ENCODE data around the gene SLC22A25. TPM values are rescaled to one million over a fixed set of nuclear protein-coding genes. Genes with fewer than 3 reads are reported as not detected.

The SLC22A25 gene
- not detected in 2 replicates for total RNA-seq
- not detected in 2 replicates for polyA plus RNA-seq
- not detected in 2 replicates for polyA plus RNA-seq (2012)
- not detected in 2 replicates for polyA minus RNA-seq (ENCODE audit: low replicate concordance)

GRCh38 chr11:63243533-63243932 lies at the start of gene SLC22A25:
SLC22A25 (minus strand) TSS chr11:63243599; CDS start chr11:63229652, 13,947 bp downstream.
- H3K79me2 ChIP-seq (ENCODE audit: control insufficient read depth, insufficient read depth, low read length) = no peaks in the 10 kb centered on the region
- no peak within 1 kb of the TSS for H3K4me2 ChIP-seq (ENCODE audit: extremely low read depth, insufficient read depth, low read length)
- no peaks in the 10 kb centered on the region for H3K36me3 ChIP-seq (ENCODE audit: control insufficient read depth, insufficient read depth, low read length)
- no peaks in the 10 kb centered on the region for H3K4me1 ChIP-seq (ENCODE audit: control insufficient read depth, extremely low read depth, insufficient read depth, low read length)
- no peaks in the 10 kb centered on the region for H3K9me3 ChIP-seq (ENCODE audit: control insufficient read depth, insufficient read depth, low read depth, low read length)
- no peak within 1 kb of the TSS for H3K9ac ChIP-seq (ENCODE audit: insufficient read depth, low read length)
- no peak for DNase-seq (ENCODE audit: low read depth in 2 of 2)
- no peaks in the 10 kb centered on the region for H3K27me3 ChIP-seq (ENCODE audit: control insufficient read depth, insufficient read depth, low read length)
- no peak within 1 kb of the TSS for H3K27ac ChIP-seq (ENCODE audit: insufficient read depth, low read length)
- H3K4me3 ChIP-seq (replicated peaks in 1 of 4; ENCODE audit: control extremely low read depth in 1 of 4, insufficient read depth in 1 of 4, low read depth in 3 of 4, low read length in 4 of 4) = no peak within 1 kb of the TSS
- H4K20me1 ChIP-seq (ENCODE audit: control insufficient read depth, extremely low read depth, insufficient read depth, low read length) = no peaks in the 10 kb centered on the region
- TF ChIP-seq EZH2 (IDR thresholded peaks at IDR 0.05; ENCODE audit: low read length, missing control alignments) (no peak), CTCF (conservative IDR thresholded peaks at IDR 0.05 in 1 of 2, IDR thresholded peaks at IDR 0.05 in 1 of 2; ENCODE audit: low read depth in 1 of 2, low read length in 2 of 2) (no peak)
- no peak within 1 kb of the TSS for H2AFZ ChIP-seq (ENCODE audit: low read length)

GRCh38 chr11:63290285-63290684 lies 46.9 kb upstream of the SLC22A25 start:
- Histone ChIP-seq H3K4me1 (ENCODE audit: control insufficient read depth, extremely low read depth, insufficient read depth, low read length) (no peaks in the 10 kb centered on the region), H3K27ac (ENCODE audit: insufficient read depth, low read length) (no peak overlapping the region), H4K20me1 (ENCODE audit: control insufficient read depth, extremely low read depth, insufficient read depth, low read length) (no peaks in the 10 kb centered on the region), H3K4me2 (ENCODE audit: extremely low read depth, insufficient read depth, low read length) (no peak overlapping the region), H3K27me3 (ENCODE audit: control insufficient read depth, insufficient read depth, low read length) (no peaks in the 10 kb centered on the region), H3K9ac (ENCODE audit: insufficient read depth, low read length) (no peak overlapping the region), H2AFZ (ENCODE audit: low read length) (no peak overlapping the region), H3K36me3 (ENCODE audit: control insufficient read depth, insufficient read depth, low read length) (no peaks in the 10 kb centered on the region), H3K4me3 (replicated peaks in 1 of 4; ENCODE audit: control extremely low read depth in 1 of 4, insufficient read depth in 1 of 4, low read depth in 3 of 4, low read length in 4 of 4) (no peak overlapping the region), H3K9me3 (ENCODE audit: control insufficient read depth, insufficient read depth, low read depth, low read length) (no peaks in the 10 kb centered on the region), H3K79me2 (ENCODE audit: control insufficient read depth, insufficient read depth, low read length) (no peaks in the 10 kb centered on the region)
- DNase-seq (ENCODE audit: low read depth in 2 of 2) = no peak
- no peak for TF ChIP-seq CTCF (conservative IDR thresholded peaks at IDR 0.05 in 1 of 2, IDR thresholded peaks at IDR 0.05 in 1 of 2; ENCODE audit: low read depth in 1 of 2, low read length in 2 of 2)
- no peak for TF ChIP-seq EZH2 (IDR thresholded peaks at IDR 0.05; ENCODE audit: low read length, missing control alignments)

GRCh38 chr11:63289658-63290057 lies 46.3 kb upstream of the SLC22A25 start:
- no peak overlapping the region for H3K4me3 ChIP-seq (replicated peaks in 1 of 4; ENCODE audit: control extremely low read depth in 1 of 4, insufficient read depth in 1 of 4, low read depth in 3 of 4, low read length in 4 of 4)
- H4K20me1 ChIP-seq (ENCODE audit: control insufficient read depth, extremely low read depth, insufficient read depth, low read length) = no peaks in the 10 kb centered on the region
- TF ChIP-seq EZH2 (IDR thresholded peaks at IDR 0.05; ENCODE audit: low read length, missing control alignments) (no peak), CTCF (conservative IDR thresholded peaks at IDR 0.05 in 1 of 2, IDR thresholded peaks at IDR 0.05 in 1 of 2; ENCODE audit: low read depth in 1 of 2, low read length in 2 of 2) (no peak)
- H2AFZ ChIP-seq (ENCODE audit: low read length) = no peak overlapping the region
- no peaks in the 10 kb centered on the region for H3K36me3 ChIP-seq (ENCODE audit: control insufficient read depth, insufficient read depth, low read length)
- no peaks in the 10 kb centered on the region for H3K9me3 ChIP-seq (ENCODE audit: control insufficient read depth, insufficient read depth, low read depth, low read length)
- DNase-seq (ENCODE audit: low read depth in 2 of 2) = no peak
- H3K4me2 ChIP-seq (ENCODE audit: extremely low read depth, insufficient read depth, low read length) = no peak overlapping the region
- H3K27me3 ChIP-seq (ENCODE audit: control insufficient read depth, insufficient read depth, low read length) = no peaks in the 10 kb centered on the region
- no peaks in the 10 kb centered on the region for H3K4me1 ChIP-seq (ENCODE audit: control insufficient read depth, extremely low read depth, insufficient read depth, low read length)
- H3K27ac ChIP-seq (ENCODE audit: insufficient read depth, low read length) = no peak overlapping the region
- H3K79me2 ChIP-seq (ENCODE audit: control insufficient read depth, insufficient read depth, low read length) = no peaks in the 10 kb centered on the region
- no peak overlapping the region for H3K9ac ChIP-seq (ENCODE audit: insufficient read depth, low read length)

Measured in fibroblast of lung (primary cell).